SKM-1 (cell line): ENCODE results near the gene URI1.
"Not testable (repeated sequence)": the region's sequence is repeated elsewhere in the genome, so short reads cannot be mapped to it uniquely, and the experiment has no call there.

Experiments
- DNase-seq: peaks from one replicate; lab custom pipeline; 2025; ENCODE audit not compliant: unreplicated experiment; lab: John Stamatoyannopoulos, UW

URI1 gene

DNA sequence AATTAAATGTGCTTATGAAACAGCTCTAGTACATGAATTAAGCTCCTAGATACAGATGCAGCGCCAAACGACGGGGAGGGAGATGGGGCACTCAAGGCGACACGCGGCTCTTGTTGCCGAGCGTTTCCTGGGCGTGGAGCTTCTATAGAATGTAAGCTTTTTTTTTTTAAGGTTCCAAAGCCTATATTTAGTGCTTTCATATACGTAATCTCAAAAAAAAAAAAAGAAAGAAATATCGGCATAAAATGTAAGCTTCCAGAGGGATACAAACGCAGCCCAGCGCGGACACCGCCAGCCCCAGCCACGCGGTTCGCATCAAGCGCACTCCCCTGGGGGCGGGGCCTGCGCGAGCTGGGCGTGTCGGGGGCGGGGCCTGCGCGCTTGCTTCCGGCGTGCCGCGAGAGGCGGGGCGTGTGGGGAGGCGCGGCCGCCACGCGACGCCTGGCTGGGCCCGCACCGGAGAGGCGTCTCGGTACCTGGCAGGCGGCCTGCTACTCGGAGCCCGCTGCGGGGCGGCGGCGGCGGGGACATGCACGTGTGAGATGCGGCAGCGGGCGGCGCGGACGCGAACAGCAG, at the start of gene URI1:
Gene URI1, plus strand, starts transcription at position 412 of the 576 bp plus-strand sequence. CDS start 309 bp downstream, outside the sequence.
- peak; percentile 49 for DNase-seq

GRCh38 chr19:29893606-29894284, 48.3 kb upstream of the URI1 start:
- DNase-seq: no peak

DNA sequence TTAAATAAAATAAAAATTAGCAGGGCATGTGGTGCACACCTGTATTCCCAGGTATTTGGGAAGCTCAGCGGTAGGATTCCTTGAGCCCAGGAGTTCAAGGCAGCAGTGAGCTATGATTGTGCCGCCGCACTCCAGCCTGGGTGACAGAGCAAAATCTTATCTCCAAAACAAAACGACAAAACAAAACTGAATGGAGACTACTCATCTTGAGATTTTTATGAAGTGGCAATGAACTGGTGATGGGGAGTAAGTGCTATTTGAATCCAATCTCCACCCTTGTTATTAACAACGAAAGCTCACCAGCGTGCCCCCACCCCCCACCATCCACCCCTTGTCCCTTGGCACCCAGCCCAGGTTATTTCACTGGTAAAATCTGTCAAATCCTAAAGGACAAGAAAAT, 45.2 kb upstream of the URI1 start:
- DNase-seq: no peak

- DNase-seq: no peak
Observed at GRCh38 chr19:29897466-29897865, 44.6 kb upstream of the URI1 start.

- DNase-seq: no peak
Observed at GRCh38 chr19:29904017-29904416, 38.0 kb upstream of the URI1 start.

GRCh38 chr19:29908963-29909944, 32.8 kb upstream of the URI1 start:
- DNase-seq: no peak

GRCh38 chr19:29914933-29915332, 27.1 kb upstream of the URI1 start:
- DNase-seq: no peak

GRCh38 chr19:29915832-29916231, 26.2 kb upstream of the URI1 start:
- not testable (repeated sequence) for DNase-seq

GRCh38 chr19:29917911-29918310, 24.1 kb upstream of the URI1 start:
- DNase-seq: no peak

- no peak for DNase-seq
Observed at GRCh38 chr19:29918891-29919290, 23.1 kb upstream of the URI1 start.

DNA sequence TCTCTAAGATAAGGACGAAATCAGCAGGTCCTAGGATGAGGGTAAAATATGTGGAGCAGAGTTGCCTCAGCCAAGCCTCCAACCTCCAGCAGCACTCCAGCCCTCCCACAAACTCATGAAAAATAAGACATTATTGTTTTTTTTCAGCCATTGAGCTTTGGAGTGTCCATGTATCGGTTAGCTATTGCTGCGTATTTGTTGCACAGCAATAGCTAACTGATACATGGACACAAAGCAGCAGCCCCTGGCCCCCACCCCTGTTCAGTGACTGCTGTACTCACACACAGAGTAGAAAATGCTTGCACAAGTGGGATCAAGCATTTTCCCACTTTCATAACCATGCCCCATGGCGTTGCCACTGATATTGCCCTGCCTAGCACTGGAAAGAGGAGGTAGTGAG, 19.1 kb upstream of the URI1 start:
- DNase-seq: no peak

GRCh38 chr19:29923653-29924052, 18.4 kb upstream of the URI1 start:
- DNase-seq: no peak

- DNase-seq: no peak
Observed at GRCh38 chr19:29926031-29926430, 16.0 kb upstream of the URI1 start.

DNA sequence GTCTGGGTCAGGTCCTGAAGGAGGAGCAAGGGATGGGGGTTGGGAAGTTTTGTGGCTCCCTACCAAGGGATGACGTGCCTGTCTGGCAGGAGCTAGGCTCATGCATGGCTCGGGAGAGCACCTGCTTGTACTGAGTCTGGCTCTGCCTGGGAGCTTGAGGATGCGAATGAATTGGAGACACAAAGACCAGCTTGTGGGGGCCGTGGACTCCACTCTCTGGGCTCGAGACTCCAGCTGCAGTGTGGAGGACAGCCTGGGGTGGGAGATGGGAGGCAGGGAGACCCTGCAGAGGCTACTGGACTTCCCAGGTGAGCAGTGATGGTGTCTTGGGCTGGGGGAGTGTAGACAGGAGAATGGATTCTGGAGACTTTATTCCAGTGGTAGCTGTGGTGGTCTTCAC, 15.2 kb upstream of the URI1 start:
- no peak for DNase-seq

- no peak for DNase-seq
Observed at GRCh38 chr19:29927944-29928625, 14.0 kb upstream of the URI1 start.

GRCh38 chr19:29928831-29929230, 13.2 kb upstream of the URI1 start:
- no peak for DNase-seq

DNA sequence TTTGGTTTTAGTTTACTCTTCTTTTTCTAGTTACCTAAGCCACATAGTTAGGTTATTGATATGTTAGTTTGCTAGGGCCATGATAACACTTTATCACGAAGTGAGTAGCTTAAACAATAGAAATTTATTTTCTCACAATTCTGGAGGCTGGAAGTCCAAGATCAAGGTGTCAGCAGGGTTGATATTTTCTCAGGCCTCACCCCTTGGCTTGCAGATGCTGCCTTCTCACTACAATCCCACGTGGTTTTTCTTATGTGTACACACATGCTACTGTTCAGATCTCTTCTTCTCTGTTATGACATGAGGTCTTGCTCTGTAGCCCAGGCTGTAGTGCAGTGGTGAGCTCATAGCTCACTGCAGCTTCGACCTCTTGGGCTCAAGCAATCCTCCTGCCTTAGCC, 7.8 kb upstream of the URI1 start:
- DNase-seq: no peak

DNA sequence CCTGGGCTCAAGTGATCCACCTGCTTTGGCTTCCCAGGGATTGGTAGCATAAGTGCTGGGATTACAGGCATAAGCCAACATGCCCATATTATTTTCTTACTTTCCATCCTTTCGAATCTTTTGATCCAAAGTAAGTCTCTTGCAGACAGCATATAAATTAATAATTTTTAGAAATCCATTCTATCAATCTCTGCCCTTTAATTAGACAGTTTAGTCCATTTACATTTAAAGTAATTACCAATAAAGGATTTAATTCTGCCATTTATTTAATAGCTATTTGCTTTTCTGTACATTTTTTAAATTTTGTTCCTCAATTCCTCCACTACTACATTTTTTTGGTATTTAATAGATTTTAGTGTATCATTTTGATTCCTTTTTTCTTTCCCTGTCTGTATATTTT, 7.3 kb upstream of the URI1 start:
- DNase-seq: no peak

DNA sequence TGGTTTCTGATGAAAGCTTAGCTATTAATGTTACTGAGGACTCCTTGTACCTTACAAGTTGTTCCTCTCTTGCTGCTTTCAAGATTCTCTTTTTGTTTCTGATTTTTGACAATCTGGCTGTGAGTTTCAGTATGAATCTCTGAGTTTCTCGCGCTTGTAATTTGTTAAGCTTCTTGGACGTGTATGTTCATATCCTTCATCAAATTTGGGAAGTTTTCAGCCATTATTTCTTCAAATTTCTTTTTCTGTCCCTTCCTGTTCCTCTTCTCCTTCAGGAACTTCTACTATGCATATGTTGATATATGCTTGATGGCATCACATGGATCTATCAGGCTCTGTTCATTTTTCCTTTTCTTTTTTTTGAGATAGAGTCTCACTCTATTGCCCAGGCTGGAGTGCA, 5.6 kb upstream of the URI1 start:
- no peak for DNase-seq

DNA sequence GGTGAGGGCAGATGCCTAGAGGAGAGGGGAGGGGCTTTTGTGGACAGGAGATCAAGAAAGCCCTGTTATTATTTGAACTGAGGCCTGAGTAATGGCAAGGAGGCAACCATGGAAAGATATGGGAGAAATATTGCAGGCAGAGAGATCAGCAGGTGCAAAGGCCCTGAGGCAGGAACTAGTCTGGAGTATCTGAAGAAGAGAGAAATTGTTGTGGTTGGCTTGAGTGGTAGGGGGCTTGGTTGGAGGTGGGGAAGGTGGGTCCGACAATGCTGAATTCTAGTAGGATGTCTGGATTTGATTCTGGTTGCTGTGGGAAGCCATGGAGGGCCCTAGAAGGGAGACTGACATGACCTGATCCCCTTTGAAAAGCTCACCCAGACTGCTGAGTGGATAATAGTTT, 2.4 kb upstream of the URI1 start:
- DNase-seq: no peak

GRCh38 chr19:29940971-29941585, 961 bp upstream of the URI1 start:
- no peak for DNase-seq
